SK-N-SH (cell line): ENCODE results near the gene PCDHGA1. TPM values are rescaled to one million over a fixed set of nuclear protein-coding genes. Genes with fewer than 3 reads are reported as not detected.

Source experiments
- CTCF ChIA-PET: fragments of 300-600, 350-600 bp; formaldehyde crosslinking; extraction: SDS; loops from one replicate; lab custom pipeline; 2021; lab: Yijun Ruan, JAX
- POLR2A ChIA-PET: fragments of 350-600 bp; sonication (Branson Sonifier 250); formaldehyde crosslinking; extraction: SDS; loops from one replicate; lab custom pipeline; 2020; ENCODE audit warnings: antibody characterized with exemption, inconsistent platforms; lab: Yijun Ruan, JAX
- DNase-seq: peaks from one replicate; pipeline ENCODE4 v3.0.0; 2012
- H2AFZ ChIP-seq: fragments of 200-600 bp; sonication (generic); 2 replicates; pipeline ENCODE4 v1.8.1; 2016; ENCODE audit warnings: antibody characterized with exemption, mild to moderate bottlenecking, low read depth
- H3F3A ChIP-seq: fragments of 200-600 bp; sonication (generic); replicated peaks from 2 replicates; pipeline ENCODE3; 2016; ENCODE audit warnings: antibody characterized with exemption, mild to moderate bottlenecking; ENCODE audit not compliant: insufficient read depth
- H3K27ac ChIP-seq, 2 experiments: fragments of 200-500 bp in 1 of 2; fragments of 200-600 bp in 1 of 2; sonication (Bioruptor generic) in 1 of 2; sonication (generic), shearing (Covaris generic) in 1 of 2; 2 replicates each; pipeline versions ENCODE4 v1.5.1 to v1.6.1; 2014 to 2016; ENCODE audit warnings: low read depth in 2 of 2, inconsistent platforms in 1 of 2, low read length in 1 of 2, mild to moderate bottlenecking in 1 of 2, mixed read lengths in 1 of 2
- H3K27me3 ChIP-seq: fragments of 200-600 bp; sonication (generic), shearing (Covaris generic); 2 replicates; pipeline ENCODE4 v1.6.1; 2016; ENCODE audit warnings: mixed run types; ENCODE audit not compliant: insufficient read depth
- H3K36me3 ChIP-seq, 2 experiments: fragments of 200-500 bp in 1 of 2; fragments of 200-600 bp in 1 of 2; sonication (Bioruptor generic) in 1 of 2; sonication (generic) in 1 of 2; replicated peaks in 1 of 2; 2 replicates each; pipeline versions ENCODE3 to v1.5.1; 2014 to 2016; ENCODE audit warnings: low read length in 1 of 2, mild to moderate bottlenecking in 1 of 2; ENCODE audit not compliant: insufficient read depth in 2 of 2, control insufficient read depth in 1 of 2
- H3K4me1 ChIP-seq, 2 experiments: fragments of 200-500 bp in 1 of 2; fragments of 200-600 bp in 1 of 2; sonication (Bioruptor generic) in 1 of 2; sonication (generic), shearing (Covaris generic) in 1 of 2; 2 replicates each; pipeline versions ENCODE4 v1.5.1 to v1.6.1; 2014 to 2016; ENCODE audit warnings: low read depth in 1 of 2, low read length in 1 of 2, mixed run types in 1 of 2; ENCODE audit not compliant: insufficient read depth in 2 of 2, control insufficient read depth in 1 of 2
- H3K4me2 ChIP-seq: fragments of 200-600 bp; sonication (generic), shearing (Covaris generic); 2 replicates; pipeline ENCODE4 v1.6.1; 2017; ENCODE audit warnings: mixed run types
- H3K4me3 ChIP-seq, 2 experiments: fragments of 200-500 bp in 1 of 2; fragments of 200-600 bp in 1 of 2; sonication (Bioruptor generic) in 1 of 2; sonication (generic), shearing (Covaris generic) in 1 of 2; 2 replicates each; pipeline versions ENCODE4 v1.5.1 to v1.8.1; 2014 to 2016; ENCODE audit warnings: low read depth in 2 of 2, inconsistent platforms in 1 of 2, low read length in 1 of 2, mild to moderate bottlenecking in 1 of 2, mixed read lengths in 1 of 2, moderate library complexity in 1 of 2
- H3K79me2 ChIP-seq: fragments of 200-600 bp; sonication (generic); 2 replicates; pipeline ENCODE4 v1.8.1; 2017; ENCODE audit warnings: mild to moderate bottlenecking; ENCODE audit not compliant: insufficient read depth
- H3K9ac ChIP-seq: fragments of 200-600 bp; sonication (generic); 2 replicates; pipeline ENCODE4 v1.6.1; 2017; ENCODE audit warnings: mixed run types
- H3K9me2 ChIP-seq: fragments of 200-600 bp; sonication (generic); 2 replicates; pipeline ENCODE4 v1.6.1; 2017; ENCODE audit warnings: mixed run types
- H3K9me3 ChIP-seq: fragments of 200-600 bp; sonication (generic); 2 replicates; pipeline ENCODE4 v1.6.1; 2017; ENCODE audit warnings: mixed run types, mild to moderate bottlenecking, moderate library complexity
- H4K20me1 ChIP-seq: fragments of 200-600 bp; sonication (generic); 2 replicates; pipeline ENCODE4 v1.6.1; 2017; ENCODE audit warnings: mild to moderate bottlenecking, mixed run types; ENCODE audit not compliant: insufficient read depth
- ELF1 ChIP-seq: IDR thresholded peaks from 2 replicates; pipeline ENCODE4 v1.4.0; 2012
- MAX ChIP-seq: IDR thresholded peaks from 2 replicates; pipeline ENCODE4 v1.4.0; 2012; ENCODE audit warnings: low read depth
- MEF2A ChIP-seq: IDR thresholded peaks from 2 replicates; pipeline ENCODE4 v1.4.0; 2012; ENCODE audit warnings: low read depth, borderline replicate concordance
- MXI1 ChIP-seq: IDR thresholded peaks from 2 replicates; pipeline ENCODE4 v1.6.1; 2012; ENCODE audit warnings: mild to moderate bottlenecking, low read depth, low read length, improper control_type of control experiment
- NRF1 ChIP-seq: IDR thresholded peaks from 2 replicates; pipeline ENCODE4 v1.6.1; 2012; ENCODE audit warnings: low read depth, mild to moderate bottlenecking, low read length
- PBX3 ChIP-seq: IDR thresholded peaks from 2 replicates; pipeline ENCODE4; 2012
- RAD21 ChIP-seq: IDR thresholded peaks from 2 replicates; pipeline ENCODE4 v1.6.1; 2012; ENCODE audit warnings: mild to moderate bottlenecking, low read length
- RCOR1 ChIP-seq: fragments of 150-350 bp; IDR thresholded peaks from 2 replicates; pipeline ENCODE4 v1.6.1; 2017; ENCODE audit warnings: antibody characterized with exemption, low read length
- REST ChIP-seq: IDR thresholded peaks from 2 replicates; pipeline ENCODE4 v1.6.1; 2012; ENCODE audit warnings: mild to moderate bottlenecking, low read depth, low read length, moderate library complexity
- SMC3 ChIP-seq: IDR thresholded peaks from 2 replicates; pipeline ENCODE4 v1.6.1; 2012; ENCODE audit warnings: low read depth, low read length, improper control_type of control experiment
- TAF1 ChIP-seq: IDR thresholded peaks from 2 replicates; pipeline ENCODE4 v1.6.1; 2012; ENCODE audit warnings: low read depth, mild to moderate bottlenecking, low read length, moderate library complexity, borderline replicate concordance
- TCF12 ChIP-seq: IDR thresholded peaks from 2 replicates; pipeline ENCODE4 v1.4.0; 2012
- WGBS: methylation state at CpG from one replicate; pipeline ENCODE4 v1.1.6; 2017; ENCODE audit warnings: low lambda C conversion rate; 5-methylcytosine and 5-hydroxymethylcytosine counted together
- polyA plus RNA-seq, 3 experiments: library from polyadenylated mRNA; depleted of rRNA; stranded (reverse); fragments of >200 nt; gene quantifications; 2 replicates each; pipeline ENCODE4 v1.2.3, GENCODE V29; 2012
- TF ChIP-seq, protein P1 (sequence below): fragments of 200-600 bp; sonication (generic); IDR thresholded peaks from 2 replicates; pipeline ENCODE4 v1.6.1; 2017; ENCODE audit warnings: antibody characterized with exemption, mild to moderate bottlenecking, moderate library complexity

PCDHGA1 gene
- polyA plus RNA-seq, 1 of the 3 experiments (the other 2 are of a cell fraction) = 1.2 TPM

GRCh38 chr5:141511771-141512325 is 181.5 kb downstream of the PCDHGA1 start (continued):
- TF ChIP-seq MXI1 (no peak), REST (no peak), TCF12 (no peak), MEF2A (no peak), MAX (no peak)

DNA sequence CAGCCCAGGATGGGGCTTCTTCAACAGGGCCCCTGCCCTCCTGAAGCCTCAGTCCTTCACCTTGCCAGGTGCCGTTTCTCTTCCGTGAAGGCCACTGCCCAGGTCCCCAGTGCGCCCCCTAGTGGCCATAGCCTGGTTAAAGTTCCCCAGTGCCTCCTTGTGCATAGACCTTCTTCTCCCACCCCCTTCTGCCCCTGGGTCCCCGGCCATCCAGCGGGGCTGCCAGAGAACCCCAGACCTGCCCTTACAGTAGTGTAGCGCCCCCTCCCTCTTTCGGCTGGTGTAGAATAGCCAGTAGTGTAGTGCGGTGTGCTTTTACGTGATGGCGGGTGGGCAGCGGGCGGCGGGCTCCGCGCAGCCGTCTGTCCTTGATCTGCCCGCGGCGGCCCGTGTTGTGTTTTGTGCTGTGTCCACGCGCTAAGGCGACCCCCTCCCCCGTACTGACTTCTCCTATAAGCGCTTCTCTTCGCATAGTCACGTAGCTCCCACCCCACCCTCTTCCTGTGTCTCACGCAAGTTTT is 182.1 kb downstream of the PCDHGA1 start:
- TF ChIP-seq ELF1 (no peak), NRF1 (no peak), SMC3 (peak; percentile 25; the same call in 1 of the 2 replicates), TAF1 (no peak), PBX3 (no peak), REST (no peak), RAD21 (peak; percentile 18; the same call in 1 of the 2 replicates), RCOR1 (no peak)
- TF ChIP-seq, protein P1, sequence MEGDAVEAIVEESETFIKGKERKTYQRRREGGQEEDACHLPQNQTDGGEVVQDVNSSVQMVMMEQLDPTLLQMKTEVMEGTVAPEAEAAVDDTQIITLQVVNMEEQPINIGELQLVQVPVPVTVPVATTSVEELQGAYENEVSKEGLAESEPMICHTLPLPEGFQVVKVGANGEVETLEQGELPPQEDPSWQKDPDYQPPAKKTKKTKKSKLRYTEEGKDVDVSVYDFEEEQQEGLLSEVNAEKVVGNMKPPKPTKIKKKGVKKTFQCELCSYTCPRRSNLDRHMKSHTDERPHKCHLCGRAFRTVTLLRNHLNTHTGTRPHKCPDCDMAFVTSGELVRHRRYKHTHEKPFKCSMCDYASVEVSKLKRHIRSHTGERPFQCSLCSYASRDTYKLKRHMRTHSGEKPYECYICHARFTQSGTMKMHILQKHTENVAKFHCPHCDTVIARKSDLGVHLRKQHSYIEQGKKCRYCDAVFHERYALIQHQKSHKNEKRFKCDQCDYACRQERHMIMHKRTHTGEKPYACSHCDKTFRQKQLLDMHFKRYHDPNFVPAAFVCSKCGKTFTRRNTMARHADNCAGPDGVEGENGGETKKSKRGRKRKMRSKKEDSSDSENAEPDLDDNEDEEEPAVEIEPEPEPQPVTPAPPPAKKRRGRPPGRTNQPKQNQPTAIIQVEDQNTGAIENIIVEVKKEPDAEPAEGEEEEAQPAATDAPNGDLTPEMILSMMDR = peak; percentile 88
- DNase-seq = peak; percentile 69
- CTCF ChIA-PET = interaction anchor here (0.8 to 10.1 kb wide), 16 partner anchors 11 to 330 kb away, joined by 3 to 113 read pairs (median 5); partner anchors contain the start of genes PCDHB16, PCDHGA7, PCDHGB7 and PCDHGC3
- Histone ChIP-seq H3K27me3 (no peaks in the 10 kb centered on the region), H3K9me2 (no peaks in the 10 kb centered on the region), H3K4me2 (peak overlapping the region; percentile 81; the same call in 1 of the 2 replicates), H3F3A (peaks cover 63% of the 10 kb centered on the region), H3K9me3 (no peaks in the 10 kb centered on the region), H3K4me3 (peak overlapping the region in 1 of 2 experiments; percentile 33; a peak in 1 of 4 replicates), H3K9ac (peak overlapping the region; percentile 80; the same call in 1 of the 2 replicates), H2AFZ (no peak overlapping the region), H4K20me1 (no peaks in the 10 kb centered on the region), H3K79me2 (peaks cover 3% of the 10 kb centered on the region; the same call in 1 of the 2 replicates), H3K36me3 (peaks cover 29 to 33% of the 10 kb centered on the region in 2 experiments), H3K27ac (peak overlapping the region; percentile 99 to 100), H3K4me1 (peaks cover 71 to 77% of the 10 kb centered on the region in 2 experiments)
- WGBS = 81% methylated on average over 19 of the region's 28 CpGs
- POLR2A ChIA-PET = interaction anchor here (0.7 kb wide), 1 partner anchor 27 kb away, joined by 3 read pairs; no protein-coding TSS in a partner anchor
